ENCODE measurements around the gene TSTD2. TPM values are rescaled to one million over a fixed set of nuclear protein-coding genes. Genes with fewer than 3 reads are reported as not detected.
"Not testable (repeated sequence)": the region's sequence is repeated elsewhere in the genome, so short reads cannot be mapped to it uniquely, and the experiment has no call there.

The TSTD2 gene
- polyA plus RNA-seq, 1 donor = 25.2 TPM

DNA sequence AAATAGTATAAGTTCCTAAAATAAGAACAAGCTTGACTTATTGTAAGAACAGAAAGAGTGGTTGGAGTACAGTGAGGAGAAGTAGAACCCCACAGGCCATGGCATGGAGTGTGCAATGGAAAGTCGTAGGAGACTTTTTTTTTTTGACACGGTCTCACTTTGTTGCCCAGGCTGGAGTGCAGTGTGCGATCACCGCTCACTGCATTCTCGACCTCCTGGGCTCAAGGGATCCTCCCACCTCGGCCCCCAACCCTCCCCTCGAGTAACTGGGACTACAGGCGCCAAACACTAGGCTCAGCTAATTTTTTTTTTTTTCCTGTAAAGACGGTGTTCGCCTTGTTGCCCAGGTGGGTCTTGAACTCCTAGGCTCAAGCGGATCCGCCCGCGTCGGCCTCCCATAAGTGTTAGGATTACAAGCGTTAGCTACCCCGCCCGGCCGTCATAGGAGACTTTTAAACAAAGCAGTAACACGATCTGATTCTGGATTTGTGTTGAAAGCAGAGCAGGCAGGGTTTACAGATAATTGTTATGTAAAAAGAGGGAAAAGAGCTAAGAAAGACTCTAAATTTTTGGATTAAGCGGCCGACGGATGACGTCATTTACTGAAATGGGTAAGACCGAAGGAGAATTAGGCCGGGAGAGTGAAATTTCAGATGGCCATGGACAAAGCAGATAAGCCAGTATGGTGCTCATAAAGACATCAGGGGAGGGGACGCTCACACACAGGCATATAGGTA lies 752 bp downstream of the TSTD2 start:
- DNase-seq (ENCODE audit: low read depth) = peak; percentile 44

DNA sequence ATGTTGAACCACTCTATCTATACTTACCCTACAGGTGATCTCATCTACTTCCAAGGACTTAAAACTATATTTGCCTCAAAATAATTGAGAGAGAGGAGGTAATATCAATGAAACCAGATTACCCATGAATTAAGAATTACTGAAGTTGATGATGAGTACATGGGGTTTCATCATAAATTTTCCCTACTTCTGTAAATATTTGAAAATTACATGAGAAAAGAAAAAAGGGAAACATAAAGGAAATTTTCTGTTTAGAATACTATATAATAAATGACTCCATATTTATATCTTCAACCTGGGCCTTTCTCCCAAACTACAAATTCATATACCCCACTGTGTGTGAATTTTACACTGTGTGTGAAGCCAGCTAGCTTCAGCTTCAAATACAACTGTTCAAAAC lies 2.6 kb downstream of the TSTD2 start:
- no peak for DNase-seq (ENCODE audit: low read depth)

- no peak for DNase-seq (ENCODE audit: low read depth)
Observed at GRCh38 chr9:97629156-97629555, 4.0 kb downstream of the TSTD2 start.

DNA sequence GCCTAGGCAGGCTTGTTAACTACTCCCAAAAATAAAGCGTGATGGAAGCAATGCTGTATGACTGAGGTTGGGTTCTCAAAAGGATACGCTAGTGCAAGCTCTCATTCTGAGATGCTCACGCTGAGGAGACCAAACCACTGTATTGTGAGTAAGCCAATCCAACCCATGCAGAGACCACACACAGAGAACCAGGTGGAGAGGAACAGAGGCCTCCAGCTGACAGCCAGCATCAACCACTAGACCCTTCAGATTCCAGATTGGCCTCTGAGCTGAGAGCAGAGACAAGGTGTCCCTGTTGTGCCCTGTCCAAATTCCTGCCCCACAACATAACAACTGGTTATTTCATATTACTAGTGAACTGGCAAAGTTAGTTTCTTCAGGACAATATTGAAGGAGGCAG lies 4.5 kb downstream of the TSTD2 start:
- DNase-seq (ENCODE audit: low read depth) = no peak

DNA sequence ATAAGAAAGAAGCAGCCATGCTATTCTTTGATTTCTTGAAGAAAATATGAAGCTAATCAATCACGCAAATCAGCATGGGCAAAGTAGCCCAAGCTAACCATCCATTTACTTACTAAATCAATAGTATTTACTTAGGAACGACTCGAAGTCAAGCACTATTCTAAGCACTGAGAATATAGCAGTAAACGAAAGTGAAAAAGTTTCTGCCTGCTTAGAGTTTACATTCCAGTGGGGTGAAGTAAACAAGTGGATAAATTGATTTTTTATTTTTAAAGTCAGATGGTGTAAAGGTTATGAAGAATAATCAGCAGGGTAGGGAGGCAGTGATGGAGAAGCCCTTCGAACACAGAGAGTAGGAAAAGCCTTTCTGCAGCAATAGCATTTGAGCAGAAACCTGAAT lies 5.5 kb downstream of the TSTD2 start:
- DNase-seq (ENCODE audit: low read depth) = no peak

DNA sequence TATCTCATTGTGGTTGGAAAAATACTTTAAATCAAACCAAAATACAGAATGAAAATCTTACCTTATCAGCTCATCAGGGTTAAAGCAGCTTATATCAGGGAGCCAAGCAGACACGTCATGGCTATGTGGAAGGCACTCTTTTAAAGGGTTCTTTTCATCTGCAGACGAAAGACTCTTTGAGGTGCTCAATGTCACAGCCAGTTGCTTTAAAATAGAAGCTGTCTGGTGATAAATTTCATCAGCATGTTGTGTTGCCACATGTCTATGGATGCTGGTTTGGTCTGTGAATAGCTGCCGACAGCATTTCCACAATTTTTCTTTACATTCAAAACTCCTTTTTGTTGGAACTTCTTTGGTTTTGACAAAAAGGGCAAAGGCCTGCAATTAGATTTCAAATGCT lies 7.5 kb downstream of the TSTD2 start:
- no peak for DNase-seq (ENCODE audit: low read depth)

DNA sequence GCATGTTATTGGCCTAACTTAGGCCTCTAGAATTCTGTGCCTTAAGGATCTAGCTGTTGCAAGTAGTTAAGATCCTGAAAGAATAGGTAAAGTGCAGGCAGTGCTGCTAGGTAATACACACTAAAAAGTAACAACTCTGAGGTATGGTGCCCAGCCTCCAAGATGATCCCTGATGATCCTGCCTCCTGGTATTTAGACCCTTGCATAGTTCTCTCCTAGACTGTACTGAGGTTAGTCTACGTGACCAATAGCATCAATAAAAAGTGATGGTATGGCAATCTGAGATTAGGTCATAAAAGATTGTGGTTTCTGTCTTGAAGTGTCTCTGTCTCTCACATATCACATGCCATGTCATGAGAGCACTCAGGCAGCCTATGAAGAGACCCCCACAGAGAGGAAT lies 9.2 kb downstream of the TSTD2 start:
- DNase-seq (ENCODE audit: low read depth) = no peak

DNA sequence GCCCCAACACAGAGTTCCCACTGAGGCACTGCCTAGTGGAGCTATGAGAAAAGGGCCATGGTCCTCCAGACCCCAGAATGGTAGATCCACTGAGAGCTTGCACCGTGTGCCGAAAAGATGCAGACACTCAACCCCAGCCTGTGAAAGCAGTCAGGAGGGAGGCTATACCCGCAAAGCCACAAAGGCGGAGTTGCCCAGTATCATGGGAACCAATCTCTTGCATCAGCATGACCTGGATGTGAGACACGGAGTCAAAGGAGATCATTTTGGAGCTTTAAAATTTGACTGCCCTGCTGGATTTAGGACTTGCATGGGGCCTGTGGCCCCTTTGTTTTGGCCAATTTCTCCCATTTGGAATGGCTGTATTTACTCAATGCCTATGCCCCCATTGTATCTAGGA lies 10.7 kb downstream of the TSTD2 start:
- DNase-seq (ENCODE audit: low read depth) = not testable (repeated sequence)

DNA sequence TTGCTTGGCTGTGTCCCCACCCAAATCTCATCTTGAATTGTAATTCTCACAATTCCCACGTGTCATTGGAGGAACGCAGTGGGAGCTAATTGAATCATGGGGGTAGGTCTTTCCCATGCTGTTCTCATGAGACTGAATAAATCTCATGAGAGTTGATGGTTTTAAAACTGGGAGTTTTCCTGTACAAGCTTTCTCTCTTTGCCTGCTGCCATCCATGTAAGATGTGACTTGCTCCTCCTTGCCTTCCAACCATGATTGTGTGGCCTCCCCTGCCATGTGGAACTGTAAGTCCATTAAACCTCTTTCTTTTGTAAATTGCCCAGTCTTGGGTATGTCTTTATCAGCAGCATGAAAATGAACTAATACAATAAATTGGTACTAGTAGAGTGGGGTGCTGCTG lies 13.1 kb downstream of the TSTD2 start:
- not testable (repeated sequence) for DNase-seq (ENCODE audit: low read depth)

- no peak for DNase-seq (ENCODE audit: low read depth)
Observed at GRCh38 chr9:97617939-97618416, 15.2 kb downstream of the TSTD2 start.

GRCh38 chr9:97615439-97616072 lies 17.6 kb downstream of the TSTD2 start:
- DNase-seq (ENCODE audit: low read depth) = no peak

GRCh38 chr9:97604901-97605645 lies 28.1 kb downstream of the TSTD2 start:
- DNase-seq (ENCODE audit: low read depth) = no peak

- DNase-seq (ENCODE audit: low read depth) = no peak
Observed at GRCh38 chr9:97602430-97602829, 30.7 kb downstream of the TSTD2 start.

- no peak for DNase-seq (ENCODE audit: low read depth)
Observed at GRCh38 chr9:97601228-97601898, 31.8 kb downstream of the TSTD2 start.

- DNase-seq (ENCODE audit: low read depth) = no peak
Observed at GRCh38 chr9:97600531-97601227, 32.5 kb downstream of the TSTD2 start.

- no peak for DNase-seq (ENCODE audit: low read depth)
Observed at GRCh38 chr9:97599314-97599846, 33.8 kb downstream of the TSTD2 start.

DNA sequence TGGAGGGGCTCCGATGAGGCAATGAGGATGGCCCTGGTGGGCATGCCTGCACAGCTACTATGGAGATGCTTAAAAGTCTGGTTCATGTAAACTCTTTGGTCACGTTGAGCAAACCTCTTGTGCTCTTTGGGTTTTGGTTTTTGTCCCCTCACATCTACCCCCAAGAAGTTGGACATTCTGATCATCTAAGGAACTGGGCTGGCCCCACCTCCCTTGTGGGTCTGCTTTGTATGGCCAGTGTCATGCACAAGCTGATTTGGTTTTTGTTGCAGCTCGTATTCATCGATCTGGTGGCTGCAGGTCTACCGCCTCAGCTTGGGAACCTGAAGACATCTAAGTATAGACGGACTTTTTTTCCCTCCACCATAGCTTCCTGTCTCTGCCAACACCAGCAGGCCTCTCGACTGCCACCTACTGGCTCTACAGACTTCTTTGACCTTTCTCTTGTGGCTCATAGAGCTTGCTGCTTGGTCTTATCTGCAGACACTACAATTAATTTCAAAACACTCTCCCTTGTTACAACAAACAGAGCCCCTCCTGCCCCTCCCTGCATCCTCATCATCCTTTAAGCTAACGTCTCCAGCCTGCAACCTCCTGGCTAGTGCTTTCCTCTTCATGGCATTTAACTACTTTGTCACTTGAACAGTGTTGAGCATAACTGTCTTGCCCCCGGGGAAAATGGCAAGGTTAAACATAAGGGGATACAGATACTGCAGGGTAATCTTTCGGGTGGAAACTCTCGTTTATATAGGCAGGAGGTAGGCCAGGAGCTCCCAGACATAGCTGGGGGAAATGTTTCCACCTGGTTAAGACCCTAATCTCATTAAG lies 34.5 kb downstream of the TSTD2 start:
- peak; percentile 45 for DNase-seq (ENCODE audit: low read depth)

GRCh38 chr9:97596906-97597305 lies 36.3 kb downstream of the TSTD2 start:
- no peak for DNase-seq (ENCODE audit: low read depth)

DNA sequence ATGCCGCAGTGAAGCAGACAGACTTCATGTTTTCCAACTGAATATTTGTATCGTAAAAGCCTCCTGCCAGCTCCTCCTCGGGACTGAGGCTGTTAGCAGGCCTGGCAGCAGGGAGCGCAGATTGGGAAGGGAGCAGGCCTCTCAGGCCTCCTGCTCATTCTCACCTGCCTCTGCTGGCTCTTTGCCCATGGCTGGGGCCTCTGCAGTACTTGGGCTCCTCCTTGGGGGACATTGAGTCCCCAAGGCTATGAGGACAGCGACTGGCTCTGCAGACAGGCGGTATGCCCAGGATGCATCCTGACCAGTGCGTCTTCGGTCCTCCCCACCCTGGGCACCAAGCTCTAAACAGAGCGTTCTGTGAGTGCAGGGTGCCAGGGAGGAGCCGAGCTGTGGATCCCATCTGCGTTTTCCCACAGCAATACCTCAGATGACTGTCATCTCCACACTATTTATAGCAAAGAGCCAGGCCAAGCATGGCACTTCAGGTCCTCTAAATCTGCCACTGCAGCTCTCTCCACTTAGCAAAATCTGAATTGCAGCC lies 38.7 kb downstream of the TSTD2 start:
- no peak for DNase-seq (ENCODE audit: low read depth)

- no peak for DNase-seq (ENCODE audit: low read depth)
Observed at GRCh38 chr9:97593960-97594359, 39.2 kb downstream of the TSTD2 start.
